HAP-1 (cell line): ENCODE measurements around the gene PRICKLE2.

Experiments used
- DNase-seq, 2 experiments: peaks; one replicate each; pipeline ENCODE4 v3.0.0-alpha.2; 2016 to 2020; ENCODE audit warnings: low spot score in 2 of 2
- H3K27me3 ChIP-seq: fragments of 250-450 bp; sonication (Bioruptor Pico); 2 replicates; pipeline ENCODE4 v1.5.1; 2020; ENCODE audit warnings: low read depth, mild to moderate bottlenecking, moderate library complexity
- H3K36me3 ChIP-seq: fragments of 250-450 bp; sonication (Bioruptor Pico); replicated peaks from 2 replicates; pipeline ENCODE4 v1.5.1; 2020; ENCODE audit warnings: mild to moderate bottlenecking
- H3K4me1 ChIP-seq: fragments of 250-450 bp; sonication (Bioruptor Pico); 2 replicates; pipeline ENCODE4 v1.5.1; 2020; ENCODE audit warnings: mild to moderate bottlenecking
- H3K4me3 ChIP-seq: fragments of 250-450 bp; sonication (Bioruptor Pico); 2 replicates; pipeline ENCODE4 v1.5.1; 2020; ENCODE audit warnings: mild to moderate bottlenecking, moderate library complexity
- H3K9me3 ChIP-seq: fragments of 250-450 bp; sonication (Bioruptor Pico); 2 replicates; pipeline ENCODE4 v1.5.1; 2020; ENCODE audit warnings: mild to moderate bottlenecking, moderate library complexity
- in situ Hi-C: fragments of 300-500 bp; cut with MboI; formaldehyde crosslinking; loops from 3 replicates; pipeline ENCODE4 v1.14.3; 2020; ENCODE audit warnings: low sequenced_read_pairs, inconsistent platforms, mixed read lengths

Gene PRICKLE2

DNA sequence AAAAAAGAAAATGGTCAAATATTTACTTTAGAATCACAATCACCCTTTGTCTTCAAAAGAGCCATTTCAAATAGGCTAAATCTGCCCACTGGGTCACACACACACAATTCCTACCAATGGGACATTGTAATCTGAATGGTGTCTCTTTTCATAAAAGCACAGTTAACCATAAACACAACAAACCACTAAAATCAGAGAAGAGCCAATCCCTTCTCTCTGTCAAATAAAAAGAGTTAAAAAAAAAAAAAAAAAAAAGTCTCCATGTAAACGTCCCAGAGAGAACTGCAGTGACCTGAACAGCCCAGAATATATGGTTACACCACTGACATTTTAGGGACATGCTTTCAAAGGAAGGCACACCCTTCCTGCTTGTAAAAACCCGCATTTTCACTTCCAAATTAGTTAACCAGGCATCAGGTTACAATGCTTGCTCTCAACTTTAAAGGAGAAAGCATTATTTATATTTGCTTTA is 63.7 kb downstream of the PRICKLE2 start:
- DNase-seq: peak; percentile 35 to 62
- Histone ChIP-seq H3K36me3 (no peaks in the 10 kb centered on the region), H3K4me3 (no peak overlapping the region), H3K4me1 (peaks cover 15% of the 10 kb centered on the region), H3K27me3 (no peaks in the 10 kb centered on the region), H3K9me3 (no peaks in the 10 kb centered on the region)
- in situ Hi-C loops: no loop called here

DNA sequence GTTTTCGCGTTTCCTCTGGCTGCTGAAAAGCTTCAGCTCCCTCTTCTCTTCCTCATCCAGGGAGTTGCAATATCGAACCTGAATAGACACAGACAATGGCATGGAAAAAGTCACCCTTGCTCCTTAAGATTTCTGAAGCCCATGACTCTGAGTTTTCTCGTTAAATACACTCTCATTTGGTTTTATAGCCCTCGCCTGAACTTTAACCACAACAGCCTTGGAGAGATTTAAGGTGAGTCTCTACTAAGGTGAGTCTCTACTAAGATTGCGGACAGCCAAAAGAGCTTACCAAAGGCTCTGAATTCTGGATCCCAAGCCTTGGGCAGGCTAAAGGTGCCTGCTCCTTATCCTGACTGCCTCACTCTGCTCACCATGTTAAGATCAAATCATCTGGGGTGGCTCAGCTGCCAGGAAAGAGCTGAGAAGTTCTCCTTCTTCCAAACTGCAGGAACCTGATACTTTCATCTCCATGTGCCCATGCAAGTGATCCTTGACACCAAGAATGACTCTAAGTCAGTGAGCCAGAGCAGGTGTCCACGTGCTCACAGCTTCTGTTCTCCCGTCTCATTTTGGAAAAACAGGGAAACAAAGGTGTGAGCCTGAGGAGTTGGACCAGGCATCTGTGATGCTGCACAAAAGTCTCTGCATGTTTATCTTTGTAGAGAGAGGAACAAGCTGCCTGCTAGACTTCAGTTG is 65.1 kb downstream of the PRICKLE2 start:
- no peaks in the 10 kb centered on the region for H3K27me3 ChIP-seq
- in situ Hi-C loops: no loop called here
- H3K4me3 ChIP-seq: no peak overlapping the region
- H3K4me1 ChIP-seq: peaks cover 18% of the 10 kb centered on the region
- H3K9me3 ChIP-seq: no peaks in the 10 kb centered on the region
- no peaks in the 10 kb centered on the region for H3K36me3 ChIP-seq
- DNase-seq: no peak

DNA sequence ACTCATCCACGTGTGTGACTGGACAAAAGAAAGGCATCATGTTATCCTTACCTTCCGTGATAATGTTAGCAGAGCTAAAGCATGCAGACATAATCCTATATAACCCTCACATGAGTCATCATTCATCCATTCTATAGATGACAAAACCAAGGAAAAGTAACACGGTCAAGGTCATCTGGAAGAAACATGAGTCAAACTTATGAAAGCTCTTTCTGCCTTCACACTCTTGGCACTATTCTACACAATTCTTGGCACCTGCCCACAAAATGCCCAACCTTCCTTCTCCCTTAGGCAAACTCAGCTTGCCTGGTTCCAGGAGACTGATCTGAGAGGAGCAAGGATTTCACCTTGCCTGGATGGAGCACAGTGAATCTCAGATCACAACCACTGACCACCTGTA is 66.9 kb downstream of the PRICKLE2 start:
- in situ Hi-C loops: no loop called here
- Histone ChIP-seq H3K36me3 (no peaks in the 10 kb centered on the region), H3K4me3 (no peak overlapping the region), H3K4me1 (peaks cover 18% of the 10 kb centered on the region), H3K9me3 (no peaks in the 10 kb centered on the region), H3K27me3 (no peaks in the 10 kb centered on the region)
- DNase-seq: no peak

DNA sequence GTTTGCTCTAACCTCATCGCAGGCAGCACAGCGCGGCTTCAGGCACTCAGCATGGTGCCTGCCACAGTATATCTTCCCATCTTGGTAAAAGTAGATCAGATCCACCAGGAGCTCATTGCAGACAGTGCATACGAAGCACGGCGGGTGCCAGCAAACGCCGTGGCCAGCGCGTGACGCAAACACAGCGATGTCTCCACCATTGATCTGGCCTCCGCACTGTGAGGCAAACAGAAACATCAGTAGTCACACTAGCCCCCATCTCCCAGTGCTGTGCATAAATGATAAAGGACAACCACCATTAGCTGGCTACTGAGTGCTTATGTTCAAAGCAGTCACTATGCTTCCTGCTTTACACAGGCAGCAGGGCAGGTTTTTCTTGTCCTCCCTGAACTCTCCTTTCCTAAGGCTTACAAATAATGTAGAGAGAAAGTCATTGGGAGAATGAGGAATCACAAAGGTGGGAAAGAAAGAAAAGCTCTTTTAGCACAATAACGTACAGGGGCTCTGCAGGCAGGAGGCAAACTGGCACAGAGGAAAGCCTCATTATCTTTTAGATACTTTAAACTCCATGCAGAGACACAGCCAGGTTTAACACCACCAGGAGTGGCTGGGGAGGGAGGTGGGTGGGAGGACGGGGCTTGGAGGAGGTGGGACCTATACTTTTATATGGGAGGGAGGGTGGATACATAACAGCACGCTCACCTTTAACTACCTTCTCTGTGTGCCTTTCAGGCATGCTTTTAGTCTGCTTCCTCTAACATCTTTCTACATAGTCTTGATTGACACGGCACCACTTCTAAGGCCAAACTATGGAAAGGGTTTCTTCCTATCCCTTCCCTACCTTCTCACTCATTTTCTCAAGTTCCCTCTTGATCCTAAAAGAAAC is 67.9 kb downstream of the PRICKLE2 start:
- Histone ChIP-seq H3K36me3 (no peaks in the 10 kb centered on the region), H3K4me3 (no peak overlapping the region), H3K4me1 (peaks cover 18% of the 10 kb centered on the region), H3K9me3 (no peaks in the 10 kb centered on the region), H3K27me3 (no peaks in the 10 kb centered on the region)
- no peak for DNase-seq
- in situ Hi-C loops: no loop called here

DNA sequence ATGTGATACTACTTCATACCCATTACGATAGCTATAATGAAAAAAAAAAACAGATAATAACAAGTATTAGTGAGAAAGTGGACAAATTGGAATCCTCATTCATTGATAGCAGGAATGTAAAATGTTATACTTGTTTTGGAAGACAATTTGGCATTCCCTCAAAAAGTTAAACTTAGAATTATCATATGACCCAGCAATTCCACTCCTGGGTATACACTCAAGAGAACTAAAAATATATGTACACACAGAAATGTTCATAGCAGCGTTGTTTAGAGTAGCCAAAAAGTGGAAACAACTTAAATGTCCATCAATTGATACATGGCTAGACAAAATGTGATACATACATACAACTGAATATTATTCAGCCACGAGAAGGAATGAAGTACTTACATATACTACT is 69.9 kb downstream of the PRICKLE2 start:
- no peaks in the 10 kb centered on the region for H3K9me3 ChIP-seq
- in situ Hi-C loops: no loop called here
- DNase-seq: no peak
- no peak overlapping the region for H3K4me3 ChIP-seq
- H3K36me3 ChIP-seq: no peaks in the 10 kb centered on the region
- H3K4me1 ChIP-seq: 0 out of 2 replicates have a peak, but pooled peaks cover 3% of the 10 kb centered on the region
- no peaks in the 10 kb centered on the region for H3K27me3 ChIP-seq

DNA sequence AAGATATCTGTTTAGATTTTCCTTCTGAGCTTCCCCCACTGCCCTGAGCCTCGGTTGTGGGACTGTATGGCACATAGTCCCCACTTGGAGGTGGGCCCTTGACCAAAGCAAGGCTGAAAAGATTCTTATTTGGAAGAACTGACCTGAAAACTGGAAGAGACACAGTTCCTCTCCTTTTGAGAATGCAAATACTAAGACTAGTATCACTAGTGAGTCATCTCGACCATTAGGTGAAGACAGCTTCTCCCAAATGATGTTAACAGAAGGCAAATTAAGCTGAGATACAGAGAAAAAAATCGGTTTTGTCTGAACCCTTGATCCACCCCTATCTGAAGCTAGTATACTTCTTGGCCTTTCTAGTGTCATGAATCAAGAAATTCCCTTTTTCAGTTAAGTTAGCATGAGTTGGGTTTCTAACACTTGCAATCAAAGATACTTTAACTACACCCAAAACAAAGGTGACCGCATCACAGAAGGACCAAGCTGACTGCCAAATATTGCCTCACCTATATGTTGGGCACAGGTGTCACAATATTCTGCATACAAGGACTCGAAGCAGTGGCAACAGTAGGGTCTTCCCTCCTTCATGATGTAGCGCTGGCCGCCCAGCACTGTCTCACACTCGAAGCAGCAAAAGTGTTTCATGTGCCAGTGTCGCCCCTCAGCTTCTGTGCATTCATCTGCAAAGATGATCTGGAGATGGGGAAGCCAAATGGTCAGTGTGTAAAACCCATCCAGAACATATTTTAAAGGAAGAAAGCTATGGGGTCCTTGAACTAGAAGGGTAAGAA is 72.4 kb downstream of the PRICKLE2 start:
- in situ Hi-C loops: no loop called here
- Histone ChIP-seq H3K4me3 (no peak overlapping the region), H3K9me3 (no peaks in the 10 kb centered on the region), H3K27me3 (no peaks in the 10 kb centered on the region), H3K4me1 (0 out of 2 replicates have a peak, but pooled peaks cover 3% of the 10 kb centered on the region), H3K36me3 (no peaks in the 10 kb centered on the region)
- DNase-seq: no peak

DNA sequence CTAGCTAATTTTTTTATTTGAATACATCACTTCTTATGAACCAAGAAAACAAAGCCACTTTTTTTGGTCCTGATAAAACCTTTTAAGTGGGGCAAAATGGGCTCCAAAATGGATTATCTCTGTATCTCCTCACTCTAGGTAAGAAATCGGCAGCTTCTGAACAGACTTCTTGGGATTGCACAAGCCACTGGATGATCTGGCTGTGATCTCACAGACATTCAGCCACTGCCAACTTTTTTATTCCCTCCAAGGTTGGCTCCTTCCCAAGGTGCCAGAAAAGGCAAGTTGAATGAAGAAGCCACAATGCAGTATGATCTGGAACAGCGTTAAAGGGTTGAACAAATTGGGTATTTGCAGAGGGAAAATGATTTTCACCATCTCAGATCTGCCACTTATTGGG is 73.2 kb downstream of the PRICKLE2 start:
- H3K36me3 ChIP-seq: no peaks in the 10 kb centered on the region
- H3K4me3 ChIP-seq: no peak overlapping the region
- H3K27me3 ChIP-seq: no peaks in the 10 kb centered on the region
- H3K4me1 ChIP-seq: 0 out of 2 replicates have a peak, but pooled peaks cover 3% of the 10 kb centered on the region
- DNase-seq: no peak
- in situ Hi-C loops: no loop called here
- no peaks in the 10 kb centered on the region for H3K9me3 ChIP-seq

DNA sequence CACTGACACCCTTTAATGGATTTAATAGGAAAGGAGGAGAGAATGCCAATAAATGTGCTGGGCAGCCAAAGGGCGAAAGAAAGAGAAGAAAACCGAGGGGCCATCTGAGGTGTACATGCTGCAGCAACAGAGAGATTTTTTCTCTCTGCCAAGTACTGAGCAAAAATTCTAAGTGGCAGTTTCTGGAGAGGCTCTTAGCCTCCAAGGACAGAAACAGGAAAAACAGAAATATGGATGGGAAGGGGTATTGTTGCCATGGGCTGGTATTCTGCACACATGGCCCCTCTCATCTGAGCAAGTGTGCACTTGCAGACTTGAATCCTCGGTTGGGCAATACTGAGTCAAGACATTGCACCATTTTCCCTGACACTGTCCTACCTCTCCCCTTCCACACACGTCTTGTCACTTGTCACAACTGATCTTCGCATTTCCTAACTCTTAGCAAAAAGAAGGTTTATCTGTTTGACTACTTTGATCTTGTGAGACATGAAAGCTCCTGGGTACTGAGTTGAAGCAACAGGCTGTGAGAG is 73.9 kb downstream of the PRICKLE2 start:
- in situ Hi-C loops: no loop called here
- no peak for DNase-seq
- Histone ChIP-seq H3K36me3 (no peaks in the 10 kb centered on the region), H3K4me1 (0 out of 2 replicates have a peak, but pooled peaks cover 3% of the 10 kb centered on the region), H3K4me3 (no peak overlapping the region), H3K9me3 (no peaks in the 10 kb centered on the region), H3K27me3 (no peaks in the 10 kb centered on the region)

DNA sequence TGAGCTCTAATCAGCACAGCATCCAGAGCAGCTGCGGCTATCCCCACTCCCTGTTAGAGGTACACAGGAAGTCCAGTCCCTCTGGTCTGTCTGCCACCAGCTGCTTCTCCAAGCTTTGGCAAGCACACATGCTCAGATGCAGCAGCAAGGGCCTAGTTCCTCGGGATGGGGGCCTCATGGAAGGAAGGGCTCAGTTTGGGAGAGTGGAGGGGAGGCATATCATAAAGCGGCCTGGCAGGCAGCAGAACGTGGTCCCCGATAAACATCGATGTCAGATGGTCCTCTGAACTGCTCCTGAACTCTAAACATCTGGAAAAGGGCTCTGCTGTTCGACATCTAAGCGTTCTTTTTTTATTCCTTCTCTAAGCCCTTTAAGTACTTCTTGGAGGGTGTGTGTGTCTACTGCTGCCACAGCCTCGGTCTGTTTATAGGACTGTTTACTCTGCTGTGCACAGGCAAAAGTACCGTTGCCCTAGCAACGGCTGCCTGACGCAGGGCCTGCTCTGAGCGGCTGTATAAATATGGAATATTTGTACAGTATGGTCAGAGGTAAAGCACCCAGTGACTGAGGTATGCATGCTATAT is 74.6 kb downstream of the PRICKLE2 start:
- in situ Hi-C loops: no loop called here
- Histone ChIP-seq H3K27me3 (no peaks in the 10 kb centered on the region), H3K9me3 (no peaks in the 10 kb centered on the region), H3K4me1 (0 out of 2 replicates have a peak, but pooled peaks cover 3% of the 10 kb centered on the region), H3K36me3 (no peaks in the 10 kb centered on the region), H3K4me3 (no peak overlapping the region)
- peak in 1 of 2 experiments; percentile 51 for DNase-seq

DNA sequence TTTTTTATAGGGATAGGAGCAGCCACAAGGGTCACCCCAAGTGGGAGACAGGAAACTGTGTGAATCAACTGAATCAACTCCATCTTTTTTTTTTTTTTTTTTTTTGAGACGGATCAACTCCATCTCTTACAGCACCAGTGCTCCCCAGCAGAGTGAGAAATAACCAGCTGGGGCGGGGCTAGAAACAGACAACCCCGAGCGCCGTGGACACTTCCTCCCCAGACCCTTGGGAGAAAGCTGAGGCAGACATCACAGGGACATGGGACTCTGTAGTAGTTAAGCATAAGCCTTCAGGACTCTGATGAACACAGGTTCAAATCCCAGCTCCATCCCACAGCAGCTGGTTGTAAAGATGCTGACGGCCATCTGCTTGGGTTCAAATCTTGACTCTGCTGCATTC is 75.4 kb downstream of the PRICKLE2 start:
- Histone ChIP-seq H3K4me3 (no peak overlapping the region), H3K27me3 (no peaks in the 10 kb centered on the region), H3K9me3 (no peaks in the 10 kb centered on the region), H3K4me1 (no peaks in the 10 kb centered on the region), H3K36me3 (no peaks in the 10 kb centered on the region)
- in situ Hi-C loops: no loop called here
- DNase-seq: no peak

DNA sequence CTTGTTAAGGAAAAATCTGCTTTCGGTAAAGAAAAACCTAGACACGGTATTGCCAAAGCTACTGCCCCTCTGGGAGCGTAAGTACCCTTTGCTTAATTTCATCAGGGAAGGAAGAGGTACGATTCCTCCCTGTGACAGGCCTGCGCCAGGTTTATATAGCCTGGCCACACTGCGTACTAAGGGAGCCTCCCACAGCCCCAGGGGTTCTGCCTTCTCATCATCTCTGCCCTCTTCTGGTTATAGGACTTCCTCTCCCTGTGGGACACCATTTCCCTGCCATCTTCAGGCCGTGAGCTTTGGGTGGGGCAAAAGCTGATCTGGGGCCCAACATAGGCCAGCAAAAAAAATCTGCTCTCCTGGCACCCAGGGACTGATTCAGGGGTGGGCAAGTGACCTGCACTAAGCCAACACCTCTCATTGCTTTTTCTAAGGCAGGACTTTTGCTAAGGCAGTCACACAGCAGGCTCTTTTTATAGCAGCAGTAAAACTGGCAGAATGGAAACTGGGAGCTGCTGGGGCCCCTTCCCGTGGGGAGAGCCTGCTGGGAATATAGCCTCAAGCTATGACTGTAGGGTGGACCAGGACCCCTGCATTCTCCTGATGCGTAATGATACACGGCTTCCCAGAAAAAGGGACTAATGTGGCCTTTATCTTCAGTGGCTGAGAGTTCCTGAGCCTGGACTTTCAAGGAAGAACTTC is 76.2 kb downstream of the PRICKLE2 start:
- H3K36me3 ChIP-seq: no peaks in the 10 kb centered on the region
- in situ Hi-C loops: no loop called here
- no peaks in the 10 kb centered on the region for H3K27me3 ChIP-seq
- H3K4me1 ChIP-seq: no peaks in the 10 kb centered on the region
- H3K4me3 ChIP-seq: no peak overlapping the region
- DNase-seq: no peak
- H3K9me3 ChIP-seq: no peaks in the 10 kb centered on the region

DNA sequence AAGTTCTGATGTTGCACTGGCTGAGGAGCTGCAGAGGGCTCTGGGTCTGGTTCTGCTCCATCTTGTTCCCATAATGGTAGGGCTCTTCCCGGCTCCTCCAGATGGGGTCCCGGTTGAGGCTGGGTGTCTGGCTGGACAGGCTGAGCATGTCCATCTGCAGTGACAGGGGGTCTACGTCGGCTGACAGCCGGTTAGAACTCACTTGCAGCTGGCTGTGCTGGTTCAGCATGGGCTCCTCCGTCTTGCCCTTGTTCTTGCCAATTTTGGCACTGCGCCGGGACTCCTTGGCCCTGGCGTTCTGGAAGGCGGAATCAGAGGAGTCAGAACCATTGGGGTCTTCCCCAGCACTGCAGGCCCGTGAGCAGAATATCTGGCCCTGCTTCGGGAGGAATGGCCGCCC is 78.1 kb downstream of the PRICKLE2 start:
- DNase-seq: no peak
- in situ Hi-C loops: no loop called here
- H3K36me3 ChIP-seq: no peaks in the 10 kb centered on the region
- no peaks in the 10 kb centered on the region for H3K4me1 ChIP-seq
- H3K9me3 ChIP-seq: no peaks in the 10 kb centered on the region
- H3K4me3 ChIP-seq: no peak overlapping the region
- no peaks in the 10 kb centered on the region for H3K27me3 ChIP-seq

DNA sequence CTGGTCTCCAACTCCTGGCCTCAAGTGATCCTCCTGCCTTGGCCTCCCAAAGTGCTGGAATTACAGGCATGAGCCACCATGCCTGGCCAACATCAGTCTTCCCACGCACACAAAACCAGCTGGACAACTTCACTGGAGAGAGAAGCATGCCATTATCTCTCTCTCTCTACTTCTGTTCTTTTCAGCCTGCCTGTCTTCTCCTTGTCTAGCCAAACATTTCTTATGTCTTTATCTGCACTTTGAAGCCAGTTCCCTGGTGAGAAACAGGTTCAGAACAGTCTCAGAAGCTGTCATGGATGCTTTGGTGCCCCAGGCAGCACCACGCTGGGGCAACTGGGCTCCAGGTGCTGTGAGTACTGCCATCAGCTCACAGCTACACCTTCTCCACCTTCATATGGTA is 79.8 kb downstream of the PRICKLE2 start:
- Histone ChIP-seq H3K36me3 (no peaks in the 10 kb centered on the region), H3K27me3 (no peaks in the 10 kb centered on the region), H3K9me3 (no peaks in the 10 kb centered on the region), H3K4me1 (no peaks in the 10 kb centered on the region), H3K4me3 (no peak overlapping the region)
- no peak for DNase-seq
- in situ Hi-C loops: no loop called here
